Colonic mucosa (tissue), 4 donors: ENCODE results near the gene TBC1D19. TPM values are rescaled to one million over a fixed set of nuclear protein-coding genes. Genes with fewer than 3 reads are reported as not detected.
"Not testable (repeated sequence)": the region's sequence is repeated elsewhere in the genome, so short reads cannot be mapped to it uniquely, and the experiment has no call there.

Experiments used
- DNase-seq: peaks from one replicate; pipeline ENCODE4 v3.0.0-alpha.2; 2020
- H3K27ac ChIP-seq: fragments of 200-600 bp; one replicate; pipeline ENCODE4 v1.8.0; 2021
- H3K27me3 ChIP-seq: fragments of 200-600 bp; one replicate; pipeline ENCODE4 v1.8.0; 2021
- H3K36me3 ChIP-seq: fragments of 200-600 bp; one replicate; pipeline ENCODE4 v1.8.0; 2021
- H3K4me1 ChIP-seq: fragments of 200-600 bp; one replicate; pipeline ENCODE4 v1.8.0; 2021; ENCODE audit warnings: mild to moderate bottlenecking
- H3K4me3 ChIP-seq: fragments of 200-600 bp; one replicate; pipeline ENCODE4 v1.8.0; 2021
- H3K9ac ChIP-seq, 2 donors: one replicate each; pipeline ENCODE4 v1.7.0; 2013; ENCODE audit warnings: control low read depth in 2 of 2, low read depth in 2 of 2, low read length in 2 of 2
- H3K9me3 ChIP-seq: fragments of 200-600 bp; one replicate; pipeline ENCODE4 v1.8.0; 2021
- CTCF ChIP-seq: fragments of 200-600 bp; IDR thresholded peaks from one replicate; pipeline ENCODE4 v1.8.0; 2022; ENCODE audit warnings: antibody characterized with exemption, mild to moderate bottlenecking
- intact Hi-C: fragments of 100-400 bp; cut with DNase I; formaldehyde crosslinking; loops from one replicate; pipeline ENCODE4 v1.14.1; 2022
- total RNA-seq, 2 donors: library from RNA; stranded (reverse); fragmentation: NEBNext Ultra II Directional in 1 of 2; extraction: Animal tissue kit (Norgen Biotek cat#: 25700) in 1 of 2; gene quantifications; one replicate each; pipeline ENCODE4 v1.2.1, GENCODE V29; 2021
- donor health status: healthy.
- donor health status: DM: no; HTN: no; CAD: no.
- donor health status: DM: no; HTN: no; CAD: no.

Gene TBC1D19
- total RNA-seq, 2 donors from 2014 or later, result 2.6 to 4.0 TPM

- H3K4me1 ChIP-seq, result no peaks in the 10 kb centered on the region
Measured at GRCh38 chr4:26632916-26633315, 49.0 kb downstream of the TBC1D19 start.

GRCh38 chr4:26634237-26634636, 50.4 kb downstream of the TBC1D19 start:
- H3K27me3 ChIP-seq, result no peaks in the 10 kb centered on the region
- H3K9me3 ChIP-seq, result no peaks in the 10 kb centered on the region
- DNase-seq, result no peak
- H3K4me1 ChIP-seq, result no peaks in the 10 kb centered on the region
- H3K4me3 ChIP-seq, result no peak overlapping the region
- no peak overlapping the region for H3K27ac ChIP-seq
- intact Hi-C loops, result no loop called here
- H3K36me3 ChIP-seq, result no peaks in the 10 kb centered on the region
- no peak for TF ChIP-seq CTCF
- no peak overlapping the region for H3K9ac ChIP-seq

More at GRCh38 chr4:26632916-26633315, 49.0 kb downstream of the TBC1D19 start:
- Histone ChIP-seq H3K36me3 (no peaks in the 10 kb centered on the region), H3K27ac (no peak overlapping the region), H3K27me3 (no peaks in the 10 kb centered on the region), H3K4me3 (no peak overlapping the region), H3K9me3 (no peaks in the 10 kb centered on the region), H3K9ac (no peak overlapping the region)
- DNase-seq, result no peak
- no peak for TF ChIP-seq CTCF
- intact Hi-C loops, result no loop called here

- DNase-seq, result no peak
- TF ChIP-seq CTCF, result no peak
- Histone ChIP-seq H3K27ac (no peak overlapping the region), H3K36me3 (no peaks in the 10 kb centered on the region), H3K9me3 (no peaks in the 10 kb centered on the region), H3K27me3 (no peaks in the 10 kb centered on the region), H3K9ac (no peak overlapping the region), H3K4me3 (no peak overlapping the region), H3K4me1 (no peaks in the 10 kb centered on the region)
- intact Hi-C loops, result no loop called here
Measured at GRCh38 chr4:26636458-26636857, 52.6 kb downstream of the TBC1D19 start.

- intact Hi-C loops, H3K4me1 ChIP-seq, H3K36me3 ChIP-seq, H3K4me3 ChIP-seq, DNase-seq, H3K9ac ChIP-seq, H3K27me3 ChIP-seq, H3K27ac ChIP-seq, H3K9me3 ChIP-seq: not testable (repeated sequence)
Measured at GRCh38 chr4:26640639-26641038, 56.8 kb downstream of the TBC1D19 start.

GRCh38 chr4:26647523-26648224, 63.8 kb downstream of the TBC1D19 start:
- no peak for DNase-seq
- H3K4me1 ChIP-seq, result no peaks in the 10 kb centered on the region
- no peak for TF ChIP-seq CTCF
- H3K36me3 ChIP-seq, result no peaks in the 10 kb centered on the region
- no peaks in the 10 kb centered on the region for H3K27me3 ChIP-seq
- H3K27ac ChIP-seq, result no peak overlapping the region
- H3K9me3 ChIP-seq, result no peaks in the 10 kb centered on the region
- H3K4me3 ChIP-seq, result no peak overlapping the region
- no peak overlapping the region for H3K9ac ChIP-seq
- intact Hi-C loops, result no loop called here

- H3K9ac ChIP-seq, result no peak overlapping the region
- H3K27me3 ChIP-seq, result no peaks in the 10 kb centered on the region
Measured at GRCh38 chr4:26648260-26648659, 64.4 kb downstream of the TBC1D19 start.

More at GRCh38 chr4:26648260-26648659, 64.4 kb downstream of the TBC1D19 start:
- intact Hi-C loops, result no loop called here
- H3K4me3 ChIP-seq, result no peak overlapping the region
- H3K27ac ChIP-seq, result no peak overlapping the region
- DNase-seq, result no peak
- no peaks in the 10 kb centered on the region for H3K4me1 ChIP-seq
- TF ChIP-seq CTCF, result no peak
- no peaks in the 10 kb centered on the region for H3K36me3 ChIP-seq
- H3K9me3 ChIP-seq, result no peaks in the 10 kb centered on the region
